Mucosa of descending colon (tissue), 3 donors: Measurements from ENCODE around the gene OCIAD1. TPM values are rescaled to one million over a fixed set of nuclear protein-coding genes. Genes with fewer than 3 reads are reported as not detected.

ENCODE experiments used
- ATAC-seq: fragments of 200-7000 bp; cut with Tn5 transposase; one replicate; pipeline ENCODE4 v1.9.1; 2020; ENCODE audit warnings: mild to moderate bottlenecking, moderate library complexity
- DNase-seq, 3 donors: peaks; one replicate each; pipeline ENCODE4 v3.0.0-alpha.2; 2020
- H3K36me3 ChIP-seq: fragments of 200-600 bp; one replicate; pipeline ENCODE4 v1.8.0; 2021; ENCODE audit warnings: low read depth, mild to moderate bottlenecking
- H3K4me1 ChIP-seq: fragments of 200-600 bp; one replicate; pipeline ENCODE4 v1.8.0; 2021; ENCODE audit warnings: low read depth, mild to moderate bottlenecking
- H3K4me3 ChIP-seq: fragments of 200-600 bp; one replicate; pipeline ENCODE4 v1.8.0; 2021; ENCODE audit warnings: mild to moderate bottlenecking
- H3K9me3 ChIP-seq: fragments of 200-600 bp; one replicate; pipeline ENCODE4 v1.8.0; 2021; ENCODE audit warnings: mild to moderate bottlenecking
- CTCF ChIP-seq: fragments of 200-600 bp; IDR thresholded peaks from one replicate; pipeline ENCODE4 v1.8.0; 2022; ENCODE audit warnings: antibody characterized with exemption, mild to moderate bottlenecking
- intact Hi-C, 2 donors: fragments of 100-400 bp; cut with DNase I in 1 of 2; cut with micrococcal nuclease in 1 of 2; formaldehyde crosslinking; loops; one replicate each; pipeline versions ENCODE4 v1.11.0 to v1.11.1; 2022; cut with DNase I, micrococcal nuclease
- total RNA-seq, 3 donors: library from RNA; stranded (reverse); fragmentation: NEBNext Ultra II Directional in 2 of 3; extraction: Animal tissue kit (Norgen Biotek cat#: 25700) in 2 of 3; gene quantifications; one replicate each; pipeline versions ENCODE4 v1.2.1 to v1.2.4, GENCODE V29; 2021 to 2023
- donor health status: DM: no; HTN: no; CAD: no; lungs with moderate emphysema.
- donor health status: DM: no; HTN: no; CAD: no.
- donor health status: DM: no; HTN: yes; CAD: no.

OCIAD1 gene
- total RNA-seq, 3 donors from 2014 or later, result 119 to 150 (median 133) TPM

- no peaks in the 10 kb centered on the region for H3K4me1 ChIP-seq
- H3K4me3 ChIP-seq, result no peak overlapping the region
- DNase-seq (no peak), ATAC-seq (no peak)
- H3K36me3 ChIP-seq, result no peaks in the 10 kb centered on the region
- no peak for TF ChIP-seq CTCF
- no peaks in the 10 kb centered on the region for H3K9me3 ChIP-seq
- intact Hi-C loops, result no loop called here
Observed at GRCh38 chr4:48891028-48891619, 60.2 kb downstream of the OCIAD1 start.

GRCh38 chr4:48896845-48897244 is 66.0 kb downstream of the OCIAD1 start:
- no peak for TF ChIP-seq CTCF
- intact Hi-C loops, result no loop called here
- H3K9me3 ChIP-seq, result no peaks in the 10 kb centered on the region
- no peaks in the 10 kb centered on the region for H3K36me3 ChIP-seq
- H3K4me3 ChIP-seq, result no peak overlapping the region
- ATAC-seq (no peak), DNase-seq (no peak)
- no peaks in the 10 kb centered on the region for H3K4me1 ChIP-seq

- intact Hi-C loops, result no loop called here
Observed at GRCh38 chr4:48898733-48899431, 68.0 kb downstream of the OCIAD1 start.

GRCh38 chr4:48899432-48899749 is 68.5 kb downstream of the OCIAD1 start:
- Histone ChIP-seq H3K4me3 (no peak overlapping the region), H3K9me3 (no peaks in the 10 kb centered on the region), H3K4me1 (no peaks in the 10 kb centered on the region), H3K36me3 (no peaks in the 10 kb centered on the region)
- no peak for ATAC-seq
- no peak for TF ChIP-seq CTCF
- DNase-seq, result no peak
- intact Hi-C loops, result no loop called here

More at GRCh38 chr4:48898733-48899431, 68.0 kb downstream of the OCIAD1 start:
- no peak for TF ChIP-seq CTCF
- no peak for ATAC-seq
- Histone ChIP-seq H3K4me3 (no peak overlapping the region), H3K36me3 (no peaks in the 10 kb centered on the region), H3K9me3 (no peaks in the 10 kb centered on the region), H3K4me1 (no peaks in the 10 kb centered on the region)
- no peak for DNase-seq

GRCh38 chr4:48899950-48900349 is 69.1 kb downstream of the OCIAD1 start:
- DNase-seq (no peak), ATAC-seq (no peak)
- no peaks in the 10 kb centered on the region for H3K9me3 ChIP-seq
- H3K36me3 ChIP-seq, result no peaks in the 10 kb centered on the region
- no peak for TF ChIP-seq CTCF
- no peaks in the 10 kb centered on the region for H3K4me1 ChIP-seq
- intact Hi-C loops, result no loop called here
- no peak overlapping the region for H3K4me3 ChIP-seq
